ENCODE results near the gene PRR20C.
"Not testable (repeated sequence)": the region's sequence is repeated elsewhere in the genome, so short reads cannot be mapped to it uniquely, and the experiment has no call there.

DNA sequence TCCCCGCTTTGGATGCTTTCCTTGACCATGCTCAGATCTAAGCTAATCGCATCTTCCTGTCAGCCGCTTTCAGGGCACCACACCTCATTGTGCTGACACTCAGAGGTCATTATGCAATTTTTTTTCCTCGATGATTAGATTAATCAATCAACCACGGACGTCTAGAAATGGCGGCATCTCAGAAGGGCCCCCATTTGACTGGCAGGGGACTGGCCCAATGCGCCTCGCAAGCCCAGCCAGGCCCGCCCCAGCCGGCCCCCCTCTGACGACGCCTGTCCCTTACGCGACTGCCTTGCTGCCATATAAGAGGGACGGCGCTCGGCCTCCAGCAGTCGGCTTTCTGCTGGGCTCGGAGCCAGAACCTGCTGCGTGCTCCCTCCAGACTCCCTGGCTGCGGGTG, 6.5 kb downstream of the PRR20C start, which contains the start of gene PRR20D:
- TF ChIP-seq EP300 (IDR thresholded peaks at IDR 0.05; ENCODE audit: borderline replicate concordance in 1 of 2, low read depth in 1 of 2, low read length in 1 of 2); POLR2AphosphoS5 (IDR thresholded peaks at IDR 0.05; ENCODE audit: low read depth, low read length); SIN3A (IDR thresholded peaks at IDR 0.05; ENCODE audit: borderline replicate concordance, low read depth, low read length); TAF1 (IDR thresholded peaks at IDR 0.05; ENCODE audit: borderline replicate concordance, low read depth, low read length); YY1 (IDR thresholded peaks at IDR 0.05; ENCODE audit: low read depth); RXRA (IDR thresholded peaks at IDR 0.05; ENCODE audit: borderline replicate concordance, low read depth): not testable (repeated sequence)
- TF ChIP-seq, protein P1, sequence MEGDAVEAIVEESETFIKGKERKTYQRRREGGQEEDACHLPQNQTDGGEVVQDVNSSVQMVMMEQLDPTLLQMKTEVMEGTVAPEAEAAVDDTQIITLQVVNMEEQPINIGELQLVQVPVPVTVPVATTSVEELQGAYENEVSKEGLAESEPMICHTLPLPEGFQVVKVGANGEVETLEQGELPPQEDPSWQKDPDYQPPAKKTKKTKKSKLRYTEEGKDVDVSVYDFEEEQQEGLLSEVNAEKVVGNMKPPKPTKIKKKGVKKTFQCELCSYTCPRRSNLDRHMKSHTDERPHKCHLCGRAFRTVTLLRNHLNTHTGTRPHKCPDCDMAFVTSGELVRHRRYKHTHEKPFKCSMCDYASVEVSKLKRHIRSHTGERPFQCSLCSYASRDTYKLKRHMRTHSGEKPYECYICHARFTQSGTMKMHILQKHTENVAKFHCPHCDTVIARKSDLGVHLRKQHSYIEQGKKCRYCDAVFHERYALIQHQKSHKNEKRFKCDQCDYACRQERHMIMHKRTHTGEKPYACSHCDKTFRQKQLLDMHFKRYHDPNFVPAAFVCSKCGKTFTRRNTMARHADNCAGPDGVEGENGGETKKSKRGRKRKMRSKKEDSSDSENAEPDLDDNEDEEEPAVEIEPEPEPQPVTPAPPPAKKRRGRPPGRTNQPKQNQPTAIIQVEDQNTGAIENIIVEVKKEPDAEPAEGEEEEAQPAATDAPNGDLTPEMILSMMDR (IDR thresholded peaks at IDR 0.05): not testable (repeated sequence)
- TF ChIP-seq, protein P2, sequence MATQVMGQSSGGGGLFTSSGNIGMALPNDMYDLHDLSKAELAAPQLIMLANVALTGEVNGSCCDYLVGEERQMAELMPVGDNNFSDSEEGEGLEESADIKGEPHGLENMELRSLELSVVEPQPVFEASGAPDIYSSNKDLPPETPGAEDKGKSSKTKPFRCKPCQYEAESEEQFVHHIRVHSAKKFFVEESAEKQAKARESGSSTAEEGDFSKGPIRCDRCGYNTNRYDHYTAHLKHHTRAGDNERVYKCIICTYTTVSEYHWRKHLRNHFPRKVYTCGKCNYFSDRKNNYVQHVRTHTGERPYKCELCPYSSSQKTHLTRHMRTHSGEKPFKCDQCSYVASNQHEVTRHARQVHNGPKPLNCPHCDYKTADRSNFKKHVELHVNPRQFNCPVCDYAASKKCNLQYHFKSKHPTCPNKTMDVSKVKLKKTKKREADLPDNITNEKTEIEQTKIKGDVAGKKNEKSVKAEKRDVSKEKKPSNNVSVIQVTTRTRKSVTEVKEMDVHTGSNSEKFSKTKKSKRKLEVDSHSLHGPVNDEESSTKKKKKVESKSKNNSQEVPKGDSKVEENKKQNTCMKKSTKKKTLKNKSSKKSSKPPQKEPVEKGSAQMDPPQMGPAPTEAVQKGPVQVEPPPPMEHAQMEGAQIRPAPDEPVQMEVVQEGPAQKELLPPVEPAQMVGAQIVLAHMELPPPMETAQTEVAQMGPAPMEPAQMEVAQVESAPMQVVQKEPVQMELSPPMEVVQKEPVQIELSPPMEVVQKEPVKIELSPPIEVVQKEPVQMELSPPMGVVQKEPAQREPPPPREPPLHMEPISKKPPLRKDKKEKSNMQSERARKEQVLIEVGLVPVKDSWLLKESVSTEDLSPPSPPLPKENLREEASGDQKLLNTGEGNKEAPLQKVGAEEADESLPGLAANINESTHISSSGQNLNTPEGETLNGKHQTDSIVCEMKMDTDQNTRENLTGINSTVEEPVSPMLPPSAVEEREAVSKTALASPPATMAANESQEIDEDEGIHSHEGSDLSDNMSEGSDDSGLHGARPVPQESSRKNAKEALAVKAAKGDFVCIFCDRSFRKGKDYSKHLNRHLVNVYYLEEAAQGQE (IDR thresholded peaks at IDR 0.05; ENCODE audit: low read depth, low read length): not testable (repeated sequence)
- TF ChIP-seq, protein P3, sequence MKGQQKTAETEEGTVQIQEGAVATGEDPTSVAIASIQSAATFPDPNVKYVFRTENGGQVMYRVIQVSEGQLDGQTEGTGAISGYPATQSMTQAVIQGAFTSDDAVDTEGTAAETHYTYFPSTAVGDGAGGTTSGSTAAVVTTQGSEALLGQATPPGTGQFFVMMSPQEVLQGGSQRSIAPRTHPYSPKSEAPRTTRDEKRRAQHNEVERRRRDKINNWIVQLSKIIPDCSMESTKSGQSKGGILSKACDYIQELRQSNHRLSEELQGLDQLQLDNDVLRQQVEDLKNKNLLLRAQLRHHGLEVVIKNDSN (IDR thresholded peaks at IDR 0.05; ENCODE audit: borderline replicate concordance, low read depth): not testable (repeated sequence)
- TF ChIP-seq, protein P4, sequence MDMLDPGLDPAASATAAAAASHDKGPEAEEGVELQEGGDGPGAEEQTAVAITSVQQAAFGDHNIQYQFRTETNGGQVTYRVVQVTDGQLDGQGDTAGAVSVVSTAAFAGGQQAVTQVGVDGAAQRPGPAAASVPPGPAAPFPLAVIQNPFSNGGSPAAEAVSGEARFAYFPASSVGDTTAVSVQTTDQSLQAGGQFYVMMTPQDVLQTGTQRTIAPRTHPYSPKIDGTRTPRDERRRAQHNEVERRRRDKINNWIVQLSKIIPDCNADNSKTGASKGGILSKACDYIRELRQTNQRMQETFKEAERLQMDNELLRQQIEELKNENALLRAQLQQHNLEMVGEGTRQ (IDR thresholded peaks at IDR 0.05; ENCODE audit: borderline replicate concordance, low read depth, low read length): not testable (repeated sequence)
- TF ChIP-seq, protein P5, sequence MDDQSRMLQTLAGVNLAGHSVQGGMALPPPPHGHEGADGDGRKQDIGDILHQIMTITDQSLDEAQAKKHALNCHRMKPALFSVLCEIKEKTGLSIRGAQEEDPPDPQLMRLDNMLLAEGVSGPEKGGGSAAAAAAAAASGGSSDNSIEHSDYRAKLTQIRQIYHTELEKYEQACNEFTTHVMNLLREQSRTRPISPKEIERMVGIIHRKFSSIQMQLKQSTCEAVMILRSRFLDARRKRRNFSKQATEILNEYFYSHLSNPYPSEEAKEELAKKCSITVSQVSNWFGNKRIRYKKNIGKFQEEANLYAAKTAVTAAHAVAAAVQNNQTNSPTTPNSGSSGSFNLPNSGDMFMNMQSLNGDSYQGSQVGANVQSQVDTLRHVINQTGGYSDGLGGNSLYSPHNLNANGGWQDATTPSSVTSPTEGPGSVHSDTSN (IDR thresholded peaks at IDR 0.05): not testable (repeated sequence)

All from SK-N-SH (cell line).